ENCODE data around the gene P2RY6. TPM values are rescaled to one million over a fixed set of nuclear protein-coding genes. Genes with fewer than 3 reads are reported as not detected.

Gene P2RY6
- total and polyA plus RNA-seq, 12 donors, result 0.83 to 13.0 (median 1.8) TPM

DNA sequence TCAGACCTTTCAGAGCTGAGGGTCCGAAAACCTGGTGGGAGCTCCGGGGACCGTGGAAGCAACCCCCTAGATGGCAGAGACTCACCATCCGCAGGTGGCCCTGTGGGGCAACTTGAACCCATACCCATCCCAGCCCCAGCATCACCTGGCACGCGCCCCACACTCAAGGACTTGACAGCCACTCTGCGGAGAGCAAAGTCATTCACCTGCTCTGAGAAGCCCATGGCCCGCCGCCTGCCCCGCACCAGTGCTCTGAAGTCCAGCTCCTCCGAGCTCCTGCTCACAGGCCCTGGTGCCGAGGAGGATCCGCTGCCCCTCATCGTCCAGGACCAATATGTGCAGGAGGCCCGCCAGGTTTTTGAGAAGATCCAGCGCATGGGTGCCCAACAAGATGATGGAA, 37.9 kb downstream of the P2RY6 start:
- intact Hi-C loops (cut with DNase I), result no loop called here
- Histone ChIP-seq H3K4me1 (peaks cover 21 to 84% (median 65%) of the 10 kb centered on the region in 9 donors), H3K4me3 (peak overlapping the region; percentile 63 to 88 (median 74)), H3K9me3 (no peaks in the 10 kb centered on the region), H3K27me3 (peaks cover 0 to 23% (median 0%) of the 10 kb centered on the region in 7 donors), H3K27ac (peak overlapping the region; percentile 95 to 100 (median 98)), H3K36me3 (peaks cover 0 to 20% (median 0%) of the 10 kb centered on the region in 9 donors)
- WGBS, 2 donors, result 62 to 66% methylated on average over 16 of the region's 16 CpGs
- no peak for DNase-seq
- no peak for ATAC-seq
- TF ChIP-seq CTCF (IDR thresholded peaks at IDR 0.05), result no peak

DNA sequence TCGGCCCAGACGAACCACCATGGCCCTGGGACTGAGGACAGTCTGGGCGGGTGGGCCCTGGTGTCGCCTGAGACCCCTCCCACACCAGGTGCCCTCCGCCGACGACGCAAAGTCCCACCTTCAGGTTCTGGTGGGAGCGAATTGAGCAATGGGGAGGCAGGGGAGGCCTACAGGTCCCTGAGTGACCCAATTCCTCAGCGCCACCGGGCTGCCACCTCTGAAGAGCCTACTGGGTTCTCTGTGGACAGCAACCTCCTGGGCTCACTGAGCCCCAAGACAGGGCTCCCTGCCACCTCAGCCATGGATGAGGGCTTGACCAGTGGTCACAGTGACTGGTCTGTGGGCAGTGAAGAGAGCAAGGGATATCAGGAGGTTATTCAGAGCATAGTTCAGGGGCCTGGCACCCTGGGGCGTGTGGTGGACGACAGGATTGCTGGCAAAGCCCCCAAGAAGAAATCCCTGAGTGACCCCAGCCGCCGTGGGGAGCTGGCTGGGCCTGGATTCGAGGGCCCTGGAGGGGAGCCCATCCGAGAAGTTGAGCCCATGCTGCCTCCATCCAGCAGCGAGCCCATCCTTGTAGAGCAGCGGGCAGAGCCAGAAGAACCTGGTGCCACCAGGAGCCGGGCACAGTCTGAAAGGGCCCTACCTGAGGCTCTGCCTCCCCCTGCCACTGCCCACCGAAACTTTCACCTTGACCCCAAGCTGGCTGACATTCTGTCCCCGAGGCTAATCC, 38.7 kb downstream of the P2RY6 start:
- no peak for DNase-seq
- Histone ChIP-seq H3K9me3 (no peaks in the 10 kb centered on the region), H3K27me3 (peaks cover 0 to 23% (median 0%) of the 10 kb centered on the region in 7 donors), H3K4me3 (peak overlapping the region; percentile 21 to 88 (median 74)), H3K4me1 (peaks cover 27 to 92% (median 72%) of the 10 kb centered on the region in 9 donors), H3K27ac (peak overlapping the region; percentile 21 to 100 (median 98)), H3K36me3 (peaks cover 0 to 20% (median 0%) of the 10 kb centered on the region in 9 donors)
- TF ChIP-seq CTCF (IDR thresholded peaks at IDR 0.05), result no peak
- intact Hi-C loops (cut with DNase I), result no loop called here
- WGBS, 2 donors, result 61 to 67% methylated on average over 22 of the region's 22 CpGs
- ATAC-seq, result no peak

GRCh38 chr11:73311394-73311869, 39.3 kb downstream of the P2RY6 start:
- Histone ChIP-seq H3K4me3 (peak overlapping the region; percentile 15 to 88 (median 74)), H3K27me3 (peaks cover 0 to 23% (median 0%) of the 10 kb centered on the region in 7 donors), H3K9me3 (no peaks in the 10 kb centered on the region), H3K36me3 (peaks cover 0 to 20% (median 0%) of the 10 kb centered on the region in 9 donors), H3K27ac (peak overlapping the region; percentile 21 to 100 (median 98)), H3K4me1 (peaks cover 33 to 96% (median 78%) of the 10 kb centered on the region in 9 donors)
- intact Hi-C loops (cut with DNase I), result no loop called here
- DNase-seq (no peak), ATAC-seq (no peak)
- WGBS, 2 donors, result 44 to 49% methylated on average over 18 of the region's 18 CpGs
- no peak for TF ChIP-seq CTCF (IDR thresholded peaks at IDR 0.05)

- no peak for TF ChIP-seq CTCF (IDR thresholded peaks at IDR 0.05)
- DNase-seq, result no peak
- Histone ChIP-seq H3K27me3 (peaks cover 0 to 23% (median 0%) of the 10 kb centered on the region in 7 donors), H3K4me3 (peak overlapping the region; percentile 15 to 88 (median 74)), H3K9me3 (no peaks in the 10 kb centered on the region), H3K4me1 (peaks cover 39 to 96% (median 78%) of the 10 kb centered on the region in 9 donors), H3K27ac (peak overlapping the region in 9 of 10 donors; percentile 95 to 100 (median 98)), H3K36me3 (peaks cover 0 to 20% (median 0%) of the 10 kb centered on the region in 9 donors)
- no peak for ATAC-seq
- intact Hi-C loops (cut with DNase I), result no loop called here
- WGBS, 2 donors, result 35 to 45% methylated on average over 2 of the region's 2 CpGs
Measured at GRCh38 chr11:73312036-73312435, 39.9 kb downstream of the P2RY6 start.

All from heart right ventricle (tissue), 16 donors.